KMS-11 (cell line): ENCODE measurements around the gene PAX2.
"Not testable (repeated sequence)": the region's sequence is repeated elsewhere in the genome, so short reads cannot be mapped to it uniquely, and the experiment has no call there.

Experiments used
- H2AFZ ChIP-seq: fragments of 200-600 bp; sonication (generic); 2 replicates; pipeline ENCODE4 v1.6.1; 2016; ENCODE audit warnings: antibody characterized with exemption, mixed run types, low read depth
- H3K27ac ChIP-seq: fragments of 200-600 bp; sonication (generic); 2 replicates; pipeline ENCODE4 v1.6.1; 2016; ENCODE audit warnings: mild to moderate bottlenecking, mixed run types
- H3K27me3 ChIP-seq: fragments of 200-600 bp; sonication (generic); 2 replicates; pipeline ENCODE4 v1.6.1; 2017; ENCODE audit warnings: mild to moderate bottlenecking, low read depth, mixed run types, moderate library complexity; ENCODE audit not compliant: insufficient read depth
- H3K36me3 ChIP-seq: fragments of 200-600 bp; sonication (generic); 2 replicates; pipeline ENCODE4 v1.6.1; 2017; ENCODE audit warnings: mild to moderate bottlenecking, mixed run types; ENCODE audit not compliant: insufficient read depth
- H3K4me1 ChIP-seq: fragments of 200-600 bp; sonication (generic); 2 replicates; pipeline ENCODE4 v1.6.1; 2016; ENCODE audit warnings: mild to moderate bottlenecking, low read depth, mixed run types; ENCODE audit not compliant: poor library complexity, severe bottlenecking
- H3K4me2 ChIP-seq: fragments of 200-600 bp; sonication (generic); 2 replicates; pipeline ENCODE4 v1.7.0; 2016; ENCODE audit warnings: mild to moderate bottlenecking, mixed run types
- H3K4me3 ChIP-seq: fragments of 200-600 bp; sonication (generic); IDR thresholded peaks from 2 replicates; pipeline ENCODE4 v1.6.1; 2017; ENCODE audit warnings: low read depth, low read length, mixed read lengths; ENCODE audit not compliant: insufficient read depth
- H3K79me2 ChIP-seq: fragments of 200-600 bp; sonication (generic); 2 replicates; pipeline ENCODE4 v1.6.1; 2016; ENCODE audit warnings: low read depth, mixed run types; ENCODE audit not compliant: insufficient read depth
- H3K9ac ChIP-seq: fragments of 200-600 bp; sonication (generic); 2 replicates; pipeline ENCODE4 v1.6.1; 2016; ENCODE audit warnings: mild to moderate bottlenecking, mixed run types
- H4K20me1 ChIP-seq: fragments of 200-600 bp; sonication (generic); 2 replicates; pipeline ENCODE4 v1.6.1; 2016; ENCODE audit warnings: mild to moderate bottlenecking, mixed run types; ENCODE audit not compliant: insufficient read depth
- TF ChIP-seq, protein P1 (sequence below): fragments of 200-600 bp; sonication (generic); conservative IDR thresholded peaks from 2 replicates; pipeline ENCODE4 v1.6.1; 2017; ENCODE audit warnings: low read depth, mild to moderate bottlenecking, antibody characterized with exemption, low read length, moderate library complexity, mixed read lengths

PAX2 gene

DNA sequence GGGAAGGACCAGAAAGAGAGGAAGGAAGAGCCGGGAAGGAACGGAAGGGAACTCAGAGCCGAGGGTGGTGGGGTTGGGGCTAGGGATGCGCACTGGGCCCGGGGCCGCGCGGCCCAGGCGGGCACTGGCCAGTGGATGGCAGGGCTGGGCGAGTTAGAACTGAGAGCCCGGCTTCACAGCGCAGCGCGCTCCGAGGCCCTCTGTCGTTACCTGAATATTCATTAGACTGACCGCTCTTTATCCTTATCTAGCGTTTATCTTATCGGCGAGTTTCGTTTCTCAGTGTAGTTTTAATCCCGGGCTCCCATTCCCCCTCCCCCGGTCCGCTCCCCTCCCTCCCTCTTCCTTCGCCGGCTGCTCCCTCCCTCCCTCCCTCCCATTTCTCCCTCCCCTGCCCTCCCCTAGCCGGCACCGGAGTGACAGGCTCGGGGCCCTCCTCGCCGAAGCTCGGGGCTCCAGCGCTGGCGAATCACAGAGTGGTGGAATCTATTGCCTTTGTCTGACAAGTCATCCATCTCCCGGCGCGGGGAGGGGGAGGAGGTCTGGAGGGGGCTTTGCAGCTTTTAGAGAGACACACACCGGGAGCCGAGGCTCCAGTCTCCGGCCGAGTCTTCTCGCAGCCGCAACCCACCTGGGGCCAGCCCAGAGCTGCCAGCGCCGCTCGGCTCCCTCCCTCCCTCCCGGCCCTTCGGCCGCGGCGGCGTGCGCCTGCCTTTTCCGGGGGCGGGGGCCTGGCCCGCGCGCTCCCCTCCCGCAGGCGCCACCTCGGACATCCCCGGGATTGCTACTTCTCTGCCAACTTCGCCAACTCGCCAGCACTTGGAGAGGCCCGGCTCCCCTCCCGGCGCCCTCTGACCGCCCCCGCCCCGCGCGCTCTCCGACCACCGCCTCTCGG lies at the start of gene PAX2:
PAX2 (plus strand) TSS at position 596 of the 895 bp plus-strand sequence. CDS start 679 bp downstream, outside the sequence.
- peak within 1 kb of the TSS; percentile 38; the same call in 1 of the 2 replicates for H2AFZ ChIP-seq
- no peaks in the 10 kb centered on the region for H3K4me1 ChIP-seq
- H3K36me3 ChIP-seq, result no peaks in the 10 kb centered on the region
- peak within 1 kb of the TSS; percentile 66 for H3K4me2 ChIP-seq
- H3K9ac ChIP-seq, result no peak within 1 kb of the TSS
- no peak within 1 kb of the TSS for H3K4me3 ChIP-seq
- no peak within 1 kb of the TSS for H3K27ac ChIP-seq
- no peaks in the 10 kb centered on the region for H4K20me1 ChIP-seq
- no peaks in the 10 kb centered on the region for H3K79me2 ChIP-seq
- H3K27me3 ChIP-seq, result peaks cover 90% of the 10 kb centered on the region
- TF ChIP-seq, protein P1, sequence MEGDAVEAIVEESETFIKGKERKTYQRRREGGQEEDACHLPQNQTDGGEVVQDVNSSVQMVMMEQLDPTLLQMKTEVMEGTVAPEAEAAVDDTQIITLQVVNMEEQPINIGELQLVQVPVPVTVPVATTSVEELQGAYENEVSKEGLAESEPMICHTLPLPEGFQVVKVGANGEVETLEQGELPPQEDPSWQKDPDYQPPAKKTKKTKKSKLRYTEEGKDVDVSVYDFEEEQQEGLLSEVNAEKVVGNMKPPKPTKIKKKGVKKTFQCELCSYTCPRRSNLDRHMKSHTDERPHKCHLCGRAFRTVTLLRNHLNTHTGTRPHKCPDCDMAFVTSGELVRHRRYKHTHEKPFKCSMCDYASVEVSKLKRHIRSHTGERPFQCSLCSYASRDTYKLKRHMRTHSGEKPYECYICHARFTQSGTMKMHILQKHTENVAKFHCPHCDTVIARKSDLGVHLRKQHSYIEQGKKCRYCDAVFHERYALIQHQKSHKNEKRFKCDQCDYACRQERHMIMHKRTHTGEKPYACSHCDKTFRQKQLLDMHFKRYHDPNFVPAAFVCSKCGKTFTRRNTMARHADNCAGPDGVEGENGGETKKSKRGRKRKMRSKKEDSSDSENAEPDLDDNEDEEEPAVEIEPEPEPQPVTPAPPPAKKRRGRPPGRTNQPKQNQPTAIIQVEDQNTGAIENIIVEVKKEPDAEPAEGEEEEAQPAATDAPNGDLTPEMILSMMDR, result no peak

DNA sequence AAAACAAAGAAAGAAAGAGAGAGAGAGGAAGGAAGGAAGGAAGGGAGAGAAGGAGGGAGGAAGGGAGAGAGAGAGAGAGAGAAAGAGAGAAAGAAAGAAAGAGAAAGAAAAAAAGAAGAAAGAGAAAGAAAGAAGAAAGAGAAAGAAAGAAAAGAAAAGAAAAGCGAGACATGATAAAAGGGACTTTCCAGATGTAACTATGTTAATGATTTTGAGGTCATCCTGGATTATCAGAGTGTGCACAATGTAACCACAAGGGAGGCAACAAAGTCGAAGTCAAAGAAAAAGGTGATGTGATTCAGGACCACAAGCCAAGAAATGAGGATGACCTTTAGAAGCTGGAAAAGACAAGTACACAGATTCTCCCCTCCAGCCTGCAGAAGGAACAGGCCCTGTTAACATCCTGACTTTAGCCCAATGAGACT lies 48.9 kb upstream of the PAX2 start:
- no peak overlapping the region for H3K4me3 ChIP-seq
- peaks cover 40% of the 10 kb centered on the region for H3K4me1 ChIP-seq
- peak overlapping the region; percentile 80 for H3K9ac ChIP-seq
- H3K27me3 ChIP-seq, result no peaks in the 10 kb centered on the region
- H3K36me3 ChIP-seq, result no peaks in the 10 kb centered on the region
- H3K79me2 ChIP-seq, result no peaks in the 10 kb centered on the region
- H3K4me2 ChIP-seq, result peak overlapping the region; percentile 82
- H4K20me1 ChIP-seq, result no peaks in the 10 kb centered on the region
- peak overlapping the region; percentile 99 for H3K27ac ChIP-seq
- H2AFZ ChIP-seq, result peak overlapping the region; percentile 62; the same call in 1 of the 2 replicates
- TF ChIP-seq, protein P1, result no peak

DNA sequence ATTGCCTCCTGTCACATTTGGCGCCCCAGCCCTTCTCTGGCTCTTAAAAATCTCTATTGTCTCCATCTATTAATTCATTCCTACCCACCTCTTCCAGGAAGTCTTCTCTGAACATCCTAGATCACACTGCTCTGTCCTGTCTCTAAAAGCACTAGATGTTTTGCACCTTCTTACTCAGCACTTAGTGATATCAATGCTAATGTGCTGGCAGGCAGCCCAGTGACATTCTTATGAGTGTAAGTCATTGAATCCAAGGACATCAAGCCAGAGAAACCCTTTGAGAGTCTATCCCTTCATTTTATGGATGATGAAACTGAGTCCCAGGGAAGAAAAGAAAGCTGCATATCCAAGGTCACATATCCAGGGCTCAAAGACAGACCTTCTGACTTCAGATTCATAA lies 48.3 kb upstream of the PAX2 start:
- H2AFZ ChIP-seq, result no peak overlapping the region
- H4K20me1 ChIP-seq, result no peaks in the 10 kb centered on the region
- peak overlapping the region; percentile 82 for H3K4me2 ChIP-seq
- H3K4me1 ChIP-seq, result peaks cover 40% of the 10 kb centered on the region
- H3K79me2 ChIP-seq, result no peaks in the 10 kb centered on the region
- H3K36me3 ChIP-seq, result no peaks in the 10 kb centered on the region
- peak overlapping the region; percentile 80; the same call in 1 of the 2 replicates for H3K9ac ChIP-seq
- TF ChIP-seq, protein P1, result no peak
- no peak overlapping the region for H3K4me3 ChIP-seq
- peak overlapping the region; percentile 99 for H3K27ac ChIP-seq
- no peaks in the 10 kb centered on the region for H3K27me3 ChIP-seq

DNA sequence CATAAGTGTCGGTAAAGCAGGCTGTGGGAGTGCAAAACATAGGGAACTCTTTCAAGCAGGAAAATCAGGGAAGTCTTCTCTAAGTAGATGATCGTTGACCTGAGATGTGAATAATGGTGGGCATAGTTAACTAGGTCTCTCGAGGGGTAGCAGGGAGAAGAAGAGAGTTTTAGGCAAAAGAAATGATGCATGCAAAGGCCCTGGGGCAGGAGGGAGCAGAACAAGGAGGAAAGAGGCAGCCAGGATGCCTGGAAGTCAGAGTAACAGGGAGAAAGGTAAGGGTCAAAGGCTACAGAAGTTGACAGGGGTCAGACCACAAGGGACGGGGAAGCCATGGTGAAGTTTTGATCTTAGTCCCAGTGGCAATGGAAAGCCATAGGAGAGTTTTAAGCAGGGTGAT lies 47.8 kb upstream of the PAX2 start:
- H3K4me3 ChIP-seq, result no peak overlapping the region
- peak overlapping the region; percentile 99 for H3K27ac ChIP-seq
- H3K4me2 ChIP-seq, result peak overlapping the region; percentile 82
- H3K36me3 ChIP-seq, result no peaks in the 10 kb centered on the region
- H4K20me1 ChIP-seq, result no peaks in the 10 kb centered on the region
- peak overlapping the region; percentile 80; the same call in 1 of the 2 replicates for H3K9ac ChIP-seq
- no peaks in the 10 kb centered on the region for H3K79me2 ChIP-seq
- no peak overlapping the region for H2AFZ ChIP-seq
- TF ChIP-seq, protein P1, result no peak
- H3K27me3 ChIP-seq, result no peaks in the 10 kb centered on the region
- H3K4me1 ChIP-seq, result peaks cover 40% of the 10 kb centered on the region

DNA sequence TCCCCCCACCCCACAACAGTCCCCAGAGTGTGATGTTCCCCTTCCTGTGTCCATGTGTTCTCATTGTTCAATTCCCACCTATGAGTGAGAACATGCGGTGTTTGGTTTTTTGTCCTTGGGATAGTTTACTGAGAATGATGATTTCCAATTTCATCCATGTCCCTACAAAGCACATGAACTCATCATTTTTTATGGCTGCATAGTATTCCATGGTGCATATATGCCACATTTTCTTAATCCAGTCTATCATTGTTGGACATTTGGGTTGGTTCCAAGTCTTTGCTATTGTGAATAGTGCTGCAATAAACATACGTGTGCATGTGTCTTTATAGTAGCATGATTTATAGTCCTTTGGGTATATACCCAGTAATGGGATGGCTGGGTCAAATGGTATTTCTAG lies 43.7 kb upstream of the PAX2 start:
- not testable (repeated sequence) for H3K79me2 ChIP-seq, H3K4me3 ChIP-seq, H3K9ac ChIP-seq, H2AFZ ChIP-seq, H3K27me3 ChIP-seq, H4K20me1 ChIP-seq, H3K27ac ChIP-seq, H3K4me2 ChIP-seq, H3K36me3 ChIP-seq
- peaks cover 19% of the 10 kb centered on the region for H3K4me1 ChIP-seq
